Stomach (tissue), 9 donors: Measurements from ENCODE around the gene CCL22. TPM values are rescaled to one million over a fixed set of nuclear protein-coding genes. Genes with fewer than 3 reads are reported as not detected.

ENCODE experiments used
- DNase-seq, 2 donors: peaks; one replicate each; pipeline versions ENCODE4 v3.0.0 to v3.0.0-alpha.2; 2013 to 2019
- H3K27ac ChIP-seq, 5 donors: fragments of 200-600 bp in 4 of 5; sonication (generic) in 4 of 5; one replicate each; pipeline ENCODE4 v1.5.1; 2013 to 2019; ENCODE audit warnings: mild to moderate bottlenecking in 1 of 5, moderate library complexity in 1 of 5
- H3K27me3 ChIP-seq, 3 donors: fragments of 200-600 bp; sonication (generic); one replicate each; pipeline ENCODE4 v1.5.1; 2017 to 2019; ENCODE audit warnings: mixed run types in 1 of 3
- H3K36me3 ChIP-seq, 4 donors: fragments of 200-600 bp; sonication (generic); 1 replicate in 3 of 4; 2 replicates in 1 of 4; pipeline ENCODE4 v1.5.1; 2016 to 2019
- H3K4me1 ChIP-seq, 4 donors: fragments of 200-600 bp; sonication (generic); one replicate each; pipeline ENCODE4 v1.5.1; 2016 to 2019
- H3K4me3 ChIP-seq, 4 donors: fragments of 200-600 bp; sonication (generic) in 3 of 4; one replicate each; pipeline ENCODE4 v1.5.1; 2016 to 2019; ENCODE audit warnings: mild to moderate bottlenecking in 1 of 4
- H3K9me3 ChIP-seq, 4 donors: fragments of 200-600 bp; sonication (generic); one replicate each; pipeline ENCODE4 v1.5.1; 2016 to 2019
- CTCF ChIP-seq, 7 experiments: fragments of 450-650 bp in 4 of 7; fragments of 200-600 bp in 3 of 7; sonication (generic) in 3 of 7; IDR thresholded peaks; one replicate each; pipeline ENCODE4 v1.5.1; 2016 to 2019; ENCODE audit warnings: antibody characterized with exemption in 7 of 7, control low read depth in 2 of 7, mild to moderate bottlenecking in 1 of 7
- EP300 ChIP-seq: sonication (generic); formaldehyde crosslinking; IDR thresholded peaks from one replicate; pipeline ENCODE4 v1.6.1; 2017; ENCODE audit warnings: antibody characterized with exemption
- POLR2A ChIP-seq, 4 donors: fragments of 450-650 bp; IDR thresholded peaks; one replicate each; pipeline ENCODE4 v1.6.1; 2016; ENCODE audit warnings: antibody characterized with exemption in 4 of 4, control low read depth in 2 of 4, mild to moderate bottlenecking in 1 of 4, moderate library complexity in 1 of 4
- POLR2AphosphoS5 ChIP-seq, 3 donors: sonication (generic); formaldehyde crosslinking; IDR thresholded peaks; one replicate each; pipeline ENCODE4 v1.6.1; 2016; ENCODE audit warnings: antibody characterized with exemption in 3 of 3
- WGBS, 5 donors: extraction: QIAGEN DNeasy Blood & Tissue Kit in 3 of 5; methylation state at CpG; one replicate each; pipeline versions ENCODE4 v1.1.5 to v1.1.7; 2013 to 2018; 5-methylcytosine and 5-hydroxymethylcytosine counted together
- intact Hi-C: fragments of 100-400 bp; cut with DNase I; formaldehyde crosslinking; loops from one replicate; pipeline ENCODE4 v1.15.1; 2023; ENCODE audit warnings: low total_unique reads
- polyA plus RNA-seq, 3 donors: library from polyadenylated mRNA; stranded (reverse); fragments of 200-250 nt; gene quantifications; one replicate each; pipeline ENCODE4 v1.2.3, GENCODE V29; 2013
- total RNA-seq, 5 donors: library from RNA; depleted of rRNA; stranded (reverse); fragments of >200 nt; gene quantifications; one replicate each; pipeline versions ENCODE4 v1.1.0 to v1.2.3, GENCODE V29; 2014 to 2016
- donor health status: healthy with polysubstance abuse.
- donor health status: Bipolar disorder and iron deficiency.
- donor health status: healthy.

CCL22 gene
- total and polyA plus RNA-seq, 8 donors: 0.12 to 0.45 (median 0.26) TPM; not detected in 4

- Histone ChIP-seq H3K36me3 (no peaks in the 10 kb centered on the region), H3K4me3 (no peak overlapping the region), H3K4me1 (no peaks in the 10 kb centered on the region), H3K9me3 (peaks cover 0 to 3% (median 0%) of the 10 kb centered on the region in 4 donors), H3K27ac (no peak overlapping the region), H3K27me3 (no peaks in the 10 kb centered on the region)
- no peak for DNase-seq
- WGBS, 5 donors: 56 to 75% (median 60%) methylated on average over 1 of the region's 1 CpG
- intact Hi-C loops: no loop called here
- TF ChIP-seq POLR2A (IDR thresholded peaks at IDR 0.05): no peak
- no peak for TF ChIP-seq CTCF (IDR thresholded peaks at IDR 0.05)
- no peak for TF ChIP-seq POLR2AphosphoS5 (IDR thresholded peaks at IDR 0.05)
- no peak for TF ChIP-seq EP300
Measured at GRCh38 chr16:57325458-57325857, 33.1 kb upstream of the CCL22 start.

DNA sequence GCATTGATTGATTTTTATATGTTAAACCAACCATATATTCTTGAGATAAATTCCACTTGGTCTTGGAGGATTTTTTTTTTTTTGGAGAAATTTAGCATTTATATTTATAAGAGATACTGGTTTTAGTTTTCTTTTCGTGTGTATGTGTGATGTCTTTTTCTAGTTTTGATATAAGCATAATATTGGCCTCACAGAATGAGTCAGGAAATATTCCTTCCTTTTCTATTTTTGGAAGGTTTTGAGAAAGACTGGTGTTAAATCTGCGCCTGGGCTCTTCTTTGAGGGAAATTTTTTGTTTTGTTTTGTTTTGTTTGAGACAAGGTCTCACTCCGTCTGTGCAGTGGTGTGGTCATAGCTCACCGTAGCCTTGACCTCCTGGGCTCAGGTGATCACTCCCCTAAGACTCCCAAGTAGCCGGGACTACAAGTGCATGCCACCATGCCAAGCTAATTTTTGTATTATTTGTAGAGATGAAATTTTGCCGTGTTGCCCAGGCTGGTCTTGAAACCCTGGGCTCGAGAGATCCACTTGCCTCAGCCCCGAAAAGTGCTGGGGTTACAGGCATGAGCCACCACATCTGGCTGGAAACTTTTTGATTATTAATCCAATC is 28.8 kb upstream of the CCL22 start:
- no peaks in the 10 kb centered on the region for H3K27me3 ChIP-seq
- no peak overlapping the region for H3K4me3 ChIP-seq
- DNase-seq: no peak
- H3K36me3 ChIP-seq: no peaks in the 10 kb centered on the region
- 72 to 81% (median 75%) methylated on average over 8 of the region's 8 CpGs for WGBS, 5 donors
- no peak for TF ChIP-seq POLR2A (IDR thresholded peaks at IDR 0.05)
- TF ChIP-seq POLR2AphosphoS5 (IDR thresholded peaks at IDR 0.05): no peak
- no peak for TF ChIP-seq EP300
- TF ChIP-seq CTCF (IDR thresholded peaks at IDR 0.05): no peak
- peaks cover 0 to 8% (median 3%) of the 10 kb centered on the region in 4 donors for H3K9me3 ChIP-seq
- no peaks in the 10 kb centered on the region for H3K4me1 ChIP-seq
- H3K27ac ChIP-seq: no peak overlapping the region
- intact Hi-C loops: no loop called here

DNA sequence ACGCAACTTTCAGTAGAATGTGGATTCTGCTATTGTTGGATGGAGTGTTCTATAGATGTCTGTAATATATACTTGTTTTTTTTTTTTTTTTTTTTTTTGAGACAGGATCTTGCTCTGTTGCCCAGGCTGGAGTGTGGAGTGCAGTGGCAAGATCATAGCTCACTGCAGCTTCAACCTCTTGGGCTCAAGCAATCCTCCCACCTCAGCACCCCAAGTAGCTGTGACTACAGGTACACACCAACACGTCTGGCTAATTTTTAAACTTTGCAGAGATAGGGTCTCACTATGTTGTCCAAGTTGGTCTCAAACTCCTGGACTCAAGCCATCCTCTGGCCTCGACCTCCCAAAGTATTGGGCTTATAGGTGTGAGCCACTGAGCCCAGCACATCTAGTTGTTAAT is 27.2 kb upstream of the CCL22 start:
- Histone ChIP-seq H3K4me3 (no peak overlapping the region), H3K9me3 (peaks cover 0 to 6% (median 3%) of the 10 kb centered on the region in 4 donors), H3K27ac (no peak overlapping the region), H3K4me1 (no peaks in the 10 kb centered on the region), H3K27me3 (no peaks in the 10 kb centered on the region), H3K36me3 (no peaks in the 10 kb centered on the region)
- no peak for TF ChIP-seq EP300
- no peak for TF ChIP-seq POLR2AphosphoS5 (IDR thresholded peaks at IDR 0.05)
- no peak for TF ChIP-seq POLR2A (IDR thresholded peaks at IDR 0.05)
- TF ChIP-seq CTCF (IDR thresholded peaks at IDR 0.05): no peak
- 72 to 86% (median 84%) methylated on average over 3 of the region's 3 CpGs for WGBS, 5 donors
- intact Hi-C loops: no loop called here
- no peak for DNase-seq

- no peaks in the 10 kb centered on the region for H3K36me3 ChIP-seq
- H3K9me3 ChIP-seq: peaks cover 0 to 11% (median 3%) of the 10 kb centered on the region in 4 donors
- DNase-seq: no peak
- H3K27ac ChIP-seq: no peak overlapping the region
- peaks cover 0 to 3% (median 0%) of the 10 kb centered on the region in 3 donors for H3K27me3 ChIP-seq
- WGBS, 5 donors: 93 to 100% (median 100%) methylated on average over 1 of the region's 1 CpG
- no peaks in the 10 kb centered on the region for H3K4me1 ChIP-seq
- TF ChIP-seq CTCF (IDR thresholded peaks at IDR 0.05) (no peak), EP300 (no peak), POLR2AphosphoS5 (IDR thresholded peaks at IDR 0.05) (no peak), POLR2A (IDR thresholded peaks at IDR 0.05) (no peak)
- intact Hi-C loops: no loop called here
- no peak overlapping the region for H3K4me3 ChIP-seq
Measured at GRCh38 chr16:57333402-57333801, 25.2 kb upstream of the CCL22 start.
